Uterus (tissue), 2 donors: Measurements from ENCODE around the gene RELA.

Experiments used
- CTCF ChIP-seq, 4 experiments: fragments of 200-600 bp in 2 of 4; fragments of 450-650 bp in 2 of 4; sonication (generic) in 2 of 4; IDR thresholded peaks; one replicate each; pipeline ENCODE4 v1.5.1; 2016 to 2019; ENCODE audit warnings: antibody characterized with exemption in 4 of 4, mild to moderate bottlenecking in 2 of 4, moderate library complexity in 1 of 4
- POLR2A ChIP-seq, 2 donors: fragments of 450-650 bp; IDR thresholded peaks; one replicate each; pipeline ENCODE4 v1.6.1; 2016; ENCODE audit warnings: antibody characterized with exemption in 2 of 2, mild to moderate bottlenecking in 1 of 2, moderate library complexity in 1 of 2

GRCh38 chr11:65695459-65696241, 32.9 kb upstream of the RELA start:
- TF ChIP-seq CTCF (IDR thresholded peaks at IDR 0.05) (no peak), POLR2A (IDR thresholded peaks at IDR 0.05) (no peak)
